ENCODE data around the gene ABCB6.

The ABCB6 gene

GRCh38 chr2:219253753-219254589 is 35.2 kb upstream of the ABCB6 start, which contains the start of gene TUBA4A:
TSS of gene TUBA4A (minus strand) at chr2:219253918. CDS start at chr2:219253858, 60 bp downstream.
- peak within 1 kb of the TSS; percentile 72 for H3K9ac ChIP-seq (ENCODE audit: low read length)

GRCh38 chr2:219252900-219253752 is 34.4 kb upstream of the ABCB6 start, which contains the start of gene TUBA4B:
TSS of gene TUBA4B (plus strand) at chr2:219253243. CDS start at chr2:219253408, 165 bp downstream.
- Histone ChIP-seq H3K27me3 (ENCODE audit: low read length) (no peaks in the 10 kb centered on the region), H3K9me2 (replicated peaks; ENCODE audit: insufficient read depth, low read length) (no peaks in the 10 kb centered on the region), H3K36me3 (ENCODE audit: low read length) (no peaks in the 10 kb centered on the region), H3K9ac (ENCODE audit: low read length) (peak within 1 kb of the TSS; percentile 72), H3K4me3 (ENCODE audit: insufficient read depth, low read length, poor library complexity, severe bottlenecking) (peak within 1 kb of the TSS; percentile 63), H3F3A (ENCODE audit: insufficient read depth) (peaks cover 8% of the 10 kb centered on the region), H3K4me2 (ENCODE audit: low read depth, low read length, poor library complexity, severe bottlenecking) (peak within 1 kb of the TSS; percentile 70), H3K79me2 (ENCODE audit: insufficient read depth, low read length) (peaks cover 20% of the 10 kb centered on the region; the same call in 1 of the 2 replicates), H3K9me3 (ENCODE audit: insufficient read depth, low read length) (no peaks in the 10 kb centered on the region), H4K20me1 (ENCODE audit: low read depth, low read length) (no peaks in the 10 kb centered on the region), H2AFZ (ENCODE audit: low read depth, low read length, severe bottlenecking) (peak within 1 kb of the TSS; percentile 66), H3K27ac (ENCODE audit: low read depth, low read length) (peak within 1 kb of the TSS; percentile 70)
- TF ChIP-seq EZH2phosphoT487 (conservative IDR thresholded peaks at IDR 0.05; ENCODE audit: low read length) = no peak

More at GRCh38 chr2:219253753-219254589, 35.2 kb upstream of the ABCB6 start, which contains the start of gene TUBA4A:
- Histone ChIP-seq H3K4me3 (ENCODE audit: insufficient read depth, low read length, poor library complexity, severe bottlenecking) (peak within 1 kb of the TSS; percentile 63), H4K20me1 (ENCODE audit: low read depth, low read length) (no peaks in the 10 kb centered on the region), H3K36me3 (ENCODE audit: low read length) (no peaks in the 10 kb centered on the region), H3F3A (ENCODE audit: insufficient read depth) (peaks cover 8% of the 10 kb centered on the region), H3K79me2 (ENCODE audit: insufficient read depth, low read length) (peaks cover 20% of the 10 kb centered on the region; the same call in 1 of the 2 replicates), H3K4me2 (ENCODE audit: low read depth, low read length, poor library complexity, severe bottlenecking) (peak within 1 kb of the TSS; percentile 70), H2AFZ (ENCODE audit: low read depth, low read length, severe bottlenecking) (peak within 1 kb of the TSS; percentile 66), H3K9me2 (replicated peaks; ENCODE audit: insufficient read depth, low read length) (no peaks in the 10 kb centered on the region), H3K27ac (ENCODE audit: low read depth, low read length) (peak within 1 kb of the TSS; percentile 70), H3K9me3 (ENCODE audit: insufficient read depth, low read length) (no peaks in the 10 kb centered on the region), H3K27me3 (ENCODE audit: low read length) (no peaks in the 10 kb centered on the region)
- TF ChIP-seq EZH2phosphoT487 (conservative IDR thresholded peaks at IDR 0.05; ENCODE audit: low read length) (no peak), CTCF (IDR thresholded peaks at IDR 0.05; ENCODE audit: insufficient read depth, low read length, poor library complexity, severe bottlenecking) (no peak)

- no peak overlapping the region for H2AFZ ChIP-seq (ENCODE audit: low read depth, low read length, severe bottlenecking)
- peaks cover 8% of the 10 kb centered on the region for H3F3A ChIP-seq (ENCODE audit: insufficient read depth)
- peak overlapping the region; percentile 70 for H3K27ac ChIP-seq (ENCODE audit: low read depth, low read length)
- no peak for TF ChIP-seq CTCF (IDR thresholded peaks at IDR 0.05; ENCODE audit: insufficient read depth, low read length, poor library complexity, severe bottlenecking)
- no peak for TF ChIP-seq EZH2phosphoT487 (conservative IDR thresholded peaks at IDR 0.05; ENCODE audit: low read length)
- H3K9me2 ChIP-seq (replicated peaks; ENCODE audit: insufficient read depth, low read length) = no peaks in the 10 kb centered on the region
- H3K27me3 ChIP-seq (ENCODE audit: low read length) = no peaks in the 10 kb centered on the region
- H3K9ac ChIP-seq (ENCODE audit: low read length) = peak overlapping the region; percentile 72
- H3K4me3 ChIP-seq (ENCODE audit: insufficient read depth, low read length, poor library complexity, severe bottlenecking) = peak overlapping the region; percentile 63
- peak overlapping the region; percentile 70 for H3K4me2 ChIP-seq (ENCODE audit: low read depth, low read length, poor library complexity, severe bottlenecking)
- no peaks in the 10 kb centered on the region for H3K36me3 ChIP-seq (ENCODE audit: low read length)
- no peaks in the 10 kb centered on the region for H3K9me3 ChIP-seq (ENCODE audit: insufficient read depth, low read length)
- H4K20me1 ChIP-seq (ENCODE audit: low read depth, low read length) = no peaks in the 10 kb centered on the region
- peaks cover 20% of the 10 kb centered on the region; the same call in 1 of the 2 replicates for H3K79me2 ChIP-seq (ENCODE audit: insufficient read depth, low read length)
These were observed 33.8 kb upstream of the ABCB6 start for GRCh38 chr2:219252570-219252899.
